GM19240 (cell line): Measurements from ENCODE around the gene PLEKHS1.
"Not testable (repeated sequence)": the region's sequence is repeated elsewhere in the genome, so short reads cannot be mapped to it uniquely, and the experiment has no call there.

Source experiments
- DNase-seq: peaks from one replicate; pipeline ENCODE4 v3.0.0; 2011; ENCODE audit warnings: low spot score; ENCODE audit not compliant: insufficient read length

The PLEKHS1 gene

DNA sequence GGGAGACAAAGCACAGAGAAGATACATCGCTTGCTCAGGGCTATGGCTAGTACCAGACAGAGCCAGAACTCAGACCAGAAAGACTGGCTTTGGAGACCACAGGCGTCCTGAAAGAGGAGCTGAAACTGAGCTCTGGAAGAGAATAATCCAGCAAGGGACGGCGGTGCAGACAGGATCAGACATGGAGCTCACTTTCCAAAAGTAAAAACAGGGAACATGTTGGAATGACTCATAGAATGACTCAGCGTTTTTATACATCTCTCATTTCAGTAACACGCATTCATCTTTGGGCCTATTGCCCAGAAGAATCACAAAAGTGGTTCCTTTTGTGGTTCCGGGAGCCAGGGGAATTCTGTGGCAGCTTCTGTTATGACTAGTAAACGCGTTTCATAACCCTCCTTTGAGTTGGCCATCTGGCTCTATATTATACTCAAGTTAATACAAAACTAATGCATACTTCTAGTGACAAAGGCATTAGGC, 37.2 kb downstream of the PLEKHS1 start:
- DNase-seq: no peak

DNA sequence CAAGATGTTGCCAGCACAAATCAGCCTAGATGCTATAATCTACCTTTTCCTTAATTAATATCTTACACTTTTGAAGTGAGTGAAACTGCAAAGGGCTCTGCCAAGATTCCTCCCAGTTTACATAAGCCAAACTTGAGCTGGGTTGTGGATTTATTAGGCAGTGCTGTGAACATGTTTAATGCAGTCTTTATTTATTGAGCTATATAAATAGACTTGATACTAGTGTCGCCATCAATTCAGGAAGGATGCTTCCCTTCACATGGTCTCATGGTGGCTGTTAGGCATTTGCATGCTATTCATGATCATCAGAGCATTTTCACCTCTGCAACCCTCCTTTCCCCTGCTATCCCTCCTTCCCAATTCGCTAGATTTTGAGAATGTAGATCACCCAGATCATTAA, 40.2 kb downstream of the PLEKHS1 start:
- DNase-seq: no peak

DNA sequence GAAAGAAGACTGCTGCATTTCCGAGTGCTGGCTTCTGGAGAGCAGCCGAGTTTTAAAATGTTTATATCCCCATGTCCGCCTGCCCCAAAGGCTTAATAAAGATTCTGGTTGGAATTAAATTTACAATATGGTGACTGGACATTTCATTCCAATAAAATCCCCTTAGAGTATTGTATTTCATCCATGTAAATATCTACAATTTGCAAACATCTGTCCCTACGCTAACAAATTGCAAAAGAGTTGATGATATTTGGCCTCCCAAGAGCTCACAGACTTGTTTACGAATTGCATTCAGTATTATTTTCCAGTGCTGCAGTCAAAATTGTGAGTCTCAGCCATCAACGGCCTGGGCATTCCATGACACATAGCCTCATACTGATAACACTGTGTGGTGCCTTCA, 50.1 kb downstream of the PLEKHS1 start:
- no peak for DNase-seq

DNA sequence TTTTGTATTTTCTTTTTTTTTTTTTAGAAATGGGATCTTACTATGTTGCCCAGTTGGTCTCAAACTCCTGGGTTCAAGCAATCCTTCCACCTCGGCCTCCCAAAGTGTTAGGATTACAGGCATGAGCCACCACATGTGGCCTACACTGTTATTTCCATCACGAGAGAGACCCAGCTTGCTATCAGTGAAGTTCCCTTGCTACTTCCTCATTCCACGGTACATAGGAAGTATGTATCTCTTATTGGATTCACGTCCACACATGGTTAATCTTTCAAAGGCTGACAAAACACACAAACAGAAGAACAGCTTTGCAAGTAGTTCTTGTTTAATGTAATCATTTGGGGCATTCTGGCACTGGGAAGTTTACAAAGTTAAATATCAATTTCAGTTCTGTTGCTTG, 51.5 kb downstream of the PLEKHS1 start:
- no peak for DNase-seq

DNA sequence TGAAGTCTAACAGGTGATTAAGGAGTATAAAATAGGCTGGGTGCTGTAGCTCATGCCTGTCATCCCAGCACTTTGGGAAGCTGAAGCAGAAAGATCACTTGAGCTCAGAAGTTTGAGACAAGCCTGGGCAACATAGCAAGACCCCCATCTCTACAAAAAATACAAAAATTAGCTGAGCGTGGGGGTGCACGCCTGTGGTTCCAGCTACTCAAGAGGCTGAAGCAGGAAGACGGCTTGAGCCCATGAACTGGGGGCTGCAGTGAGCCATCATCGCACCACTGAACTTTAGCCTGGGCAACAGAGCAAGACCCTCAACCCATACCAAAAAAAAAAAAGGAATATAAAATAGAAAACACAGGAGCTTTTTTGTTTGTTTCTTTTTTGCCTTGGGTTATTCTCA, 55.0 kb downstream of the PLEKHS1 start:
- no peak for DNase-seq

DNA sequence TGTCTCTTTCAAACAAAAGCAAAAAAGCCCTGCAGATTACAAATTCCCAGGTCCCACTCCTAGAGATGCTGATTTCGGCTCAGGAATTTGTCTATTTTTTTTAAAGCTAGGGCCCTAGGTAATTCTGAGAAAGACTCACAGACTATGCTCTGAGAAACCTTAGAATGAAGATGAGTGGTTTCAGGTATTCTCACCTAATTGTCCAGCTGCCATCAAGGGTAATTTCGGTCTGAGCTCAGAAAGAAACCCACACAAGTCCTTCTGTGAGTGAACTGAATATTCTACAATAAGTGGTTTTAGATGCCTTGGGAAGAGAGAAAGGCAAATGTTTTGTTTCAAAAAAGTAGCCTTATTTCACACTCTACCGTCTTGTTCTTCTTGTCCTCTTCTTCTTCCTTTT, 56.7 kb downstream of the PLEKHS1 start:
- DNase-seq: no peak

DNA sequence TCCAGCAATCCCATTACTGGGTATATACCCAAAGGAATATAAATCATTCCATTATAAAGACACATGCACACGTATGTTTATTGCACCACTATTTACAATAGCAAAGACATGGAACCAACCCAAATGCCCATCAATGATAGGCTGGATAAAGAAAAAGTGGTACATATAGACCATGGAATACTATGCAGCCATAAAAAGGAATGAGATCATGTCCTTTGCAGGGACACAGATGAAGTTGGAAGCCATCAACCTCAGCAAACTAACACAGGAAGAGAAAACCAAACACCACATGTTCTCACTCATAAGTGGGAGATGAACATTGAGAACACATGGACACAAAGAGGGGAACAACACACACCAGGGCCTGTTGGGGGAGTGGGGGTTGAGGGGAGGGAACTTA, 63.2 kb downstream of the PLEKHS1 start:
- not testable (repeated sequence) for DNase-seq

DNA sequence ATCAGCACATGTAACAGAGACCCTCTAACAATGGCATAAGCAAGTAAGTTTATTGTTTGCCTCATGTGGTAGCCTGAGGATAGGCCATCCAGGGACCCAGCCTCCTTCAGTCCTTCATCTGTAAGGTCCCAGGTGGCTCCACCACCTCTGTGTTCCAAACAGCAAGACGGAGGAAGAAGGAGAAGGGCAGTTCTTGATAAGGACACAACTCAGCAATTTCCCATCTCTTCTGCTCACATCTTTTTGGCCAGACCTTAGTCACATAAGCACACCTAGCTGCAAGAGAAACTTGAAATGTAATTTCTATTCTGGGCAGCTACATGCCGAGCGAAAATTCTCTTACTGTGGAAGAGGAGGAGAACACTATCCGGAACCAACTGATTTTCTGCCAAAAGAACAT, 68.5 kb downstream of the PLEKHS1 start:
- no peak for DNase-seq

DNA sequence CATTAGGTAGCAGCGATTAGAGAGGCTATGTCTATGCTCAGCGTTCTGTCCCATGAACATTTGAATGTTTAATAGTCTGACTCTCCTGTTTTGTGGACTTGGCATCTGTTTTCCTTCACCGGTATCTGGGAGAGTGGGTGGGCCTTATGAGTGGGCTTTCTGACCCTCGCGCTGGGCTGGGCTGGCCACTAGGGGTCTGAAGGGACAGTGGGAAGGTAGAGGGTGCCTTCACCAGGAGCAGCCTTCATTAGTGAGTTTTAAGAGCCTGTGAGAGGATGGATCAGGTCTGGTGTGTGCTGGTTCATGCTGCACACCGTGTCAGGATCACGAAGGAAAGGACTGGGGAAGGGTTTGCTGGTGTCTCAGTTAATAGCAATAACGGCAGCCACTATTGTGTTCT, 69.0 kb downstream of the PLEKHS1 start:
- no peak for DNase-seq

DNA sequence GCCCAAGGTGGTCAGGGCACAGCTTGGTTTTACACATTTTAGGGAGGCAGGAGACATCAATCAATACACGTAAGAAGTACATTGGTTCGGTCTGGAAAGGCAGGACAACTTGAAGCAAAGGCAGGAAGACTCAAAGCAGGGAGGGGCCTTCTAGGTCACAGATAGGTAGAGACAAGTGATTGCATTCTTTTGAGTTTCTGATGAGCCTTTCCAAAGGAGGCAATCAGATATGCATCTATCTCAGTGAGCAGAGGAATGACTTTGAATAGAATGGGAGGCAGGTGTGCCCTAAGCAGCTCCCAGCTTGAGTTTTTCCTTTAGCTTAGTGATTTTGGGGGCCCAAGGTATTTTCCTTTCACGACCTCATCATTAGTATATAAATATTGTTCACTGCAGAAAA, 69.8 kb downstream of the PLEKHS1 start:
- not testable (repeated sequence) for DNase-seq

DNA sequence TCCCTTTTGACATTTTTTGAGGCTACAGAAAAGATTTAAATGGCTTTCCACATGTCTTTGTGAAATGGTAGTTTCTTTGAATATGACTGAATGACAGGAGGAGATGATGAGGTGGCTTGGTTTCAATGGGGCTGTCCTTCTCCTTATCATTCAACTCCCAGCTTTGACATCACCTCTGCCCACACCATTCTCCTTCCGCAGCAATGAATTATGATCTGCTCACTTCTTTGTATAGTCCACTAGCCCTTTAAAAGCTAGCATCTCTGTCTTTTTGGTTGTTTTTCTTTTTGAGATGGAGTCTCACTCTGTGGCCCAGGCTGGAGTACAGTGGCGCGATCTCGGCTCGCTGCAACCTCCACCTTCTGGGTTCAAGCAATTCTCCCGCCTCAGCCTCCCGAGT, 70.7 kb downstream of the PLEKHS1 start:
- no peak for DNase-seq

DNA sequence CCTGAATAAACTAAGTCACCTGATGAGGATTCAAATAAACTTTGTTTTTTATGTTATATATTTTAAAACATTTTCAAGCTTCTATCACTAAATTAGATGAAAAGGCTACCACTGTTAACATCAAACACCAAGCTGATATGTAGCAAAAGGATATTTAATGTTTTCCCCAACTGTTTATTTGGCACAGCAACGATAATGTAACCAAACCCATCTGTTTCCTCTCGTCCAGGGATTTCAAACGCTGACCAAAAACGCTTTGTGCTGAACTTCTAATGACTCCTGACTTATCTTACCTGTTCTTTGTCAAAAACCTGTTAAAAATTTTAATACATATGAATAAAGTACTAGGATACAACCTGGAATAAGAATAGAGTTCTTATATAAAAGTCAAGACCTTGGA, 71.9 kb downstream of the PLEKHS1 start:
- no peak for DNase-seq

DNA sequence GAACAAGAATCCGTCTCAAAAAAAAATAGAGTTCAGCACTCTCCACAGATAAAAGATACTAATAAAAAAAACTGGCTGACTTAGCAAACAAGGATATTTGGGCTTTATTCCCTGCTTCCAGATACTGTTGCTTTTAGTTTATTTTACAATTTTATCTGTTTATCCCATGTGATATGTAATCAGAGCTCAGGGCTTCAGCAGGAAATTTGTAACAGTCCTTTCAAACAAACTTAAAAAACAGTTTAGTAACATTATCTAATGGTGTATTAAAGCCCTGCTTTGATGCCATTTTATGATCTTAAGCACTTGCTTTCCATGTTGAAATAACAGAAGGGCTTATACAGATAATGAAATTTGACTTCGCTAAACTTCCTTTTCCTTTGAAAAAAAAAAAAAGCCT, 74.3 kb downstream of the PLEKHS1 start:
- DNase-seq: no peak

DNA sequence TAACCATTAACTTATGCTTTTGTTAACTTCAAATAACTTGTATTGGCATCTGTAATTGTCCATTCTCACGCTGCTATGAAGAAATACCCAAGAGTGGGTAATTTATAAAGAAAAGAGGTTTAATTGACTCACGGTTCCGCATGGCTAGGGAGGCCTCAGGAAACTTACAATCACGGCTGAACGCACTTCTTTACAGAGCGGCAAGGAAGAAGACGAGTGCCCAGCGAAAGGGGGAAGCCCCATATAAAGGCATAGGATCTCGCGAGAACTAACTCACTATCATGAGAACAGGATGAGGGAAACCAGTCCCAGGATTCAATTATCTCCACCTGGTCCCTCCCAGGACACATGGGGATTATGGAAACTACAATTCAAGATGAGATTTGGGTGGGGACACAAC, 77.1 kb downstream of the PLEKHS1 start:
- not testable (repeated sequence) for DNase-seq
